Fibroblast of lung (primary cell): ENCODE measurements around the gene FEZF2.

ENCODE experiments used
- EZH2 ChIP-seq: IDR thresholded peaks from 2 replicates; pipeline ENCODE4 v1.5.1; 2012; ENCODE audit warnings: low read length, control low read depth, mild to moderate bottlenecking; ENCODE audit errors: missing control alignments
- TF ChIP-seq, protein P1 (sequence below), 2 donors: IDR thresholded peaks in 1 of 2; conservative IDR thresholded peaks in 1 of 2; 1 replicate in 1 of 2; 2 replicates in 1 of 2; pipeline ENCODE4 v1.5.1; 2011 to 2012; ENCODE audit warnings: low read length in 2 of 2, control low read depth in 1 of 2, inconsistent platforms in 1 of 2, low read depth in 1 of 2, mild to moderate bottlenecking in 1 of 2

GRCh38 chr3:62364191-62364590, 9.2 kb downstream of the FEZF2 start:
- TF ChIP-seq, protein P1, sequence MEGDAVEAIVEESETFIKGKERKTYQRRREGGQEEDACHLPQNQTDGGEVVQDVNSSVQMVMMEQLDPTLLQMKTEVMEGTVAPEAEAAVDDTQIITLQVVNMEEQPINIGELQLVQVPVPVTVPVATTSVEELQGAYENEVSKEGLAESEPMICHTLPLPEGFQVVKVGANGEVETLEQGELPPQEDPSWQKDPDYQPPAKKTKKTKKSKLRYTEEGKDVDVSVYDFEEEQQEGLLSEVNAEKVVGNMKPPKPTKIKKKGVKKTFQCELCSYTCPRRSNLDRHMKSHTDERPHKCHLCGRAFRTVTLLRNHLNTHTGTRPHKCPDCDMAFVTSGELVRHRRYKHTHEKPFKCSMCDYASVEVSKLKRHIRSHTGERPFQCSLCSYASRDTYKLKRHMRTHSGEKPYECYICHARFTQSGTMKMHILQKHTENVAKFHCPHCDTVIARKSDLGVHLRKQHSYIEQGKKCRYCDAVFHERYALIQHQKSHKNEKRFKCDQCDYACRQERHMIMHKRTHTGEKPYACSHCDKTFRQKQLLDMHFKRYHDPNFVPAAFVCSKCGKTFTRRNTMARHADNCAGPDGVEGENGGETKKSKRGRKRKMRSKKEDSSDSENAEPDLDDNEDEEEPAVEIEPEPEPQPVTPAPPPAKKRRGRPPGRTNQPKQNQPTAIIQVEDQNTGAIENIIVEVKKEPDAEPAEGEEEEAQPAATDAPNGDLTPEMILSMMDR (conservative IDR thresholded peaks at IDR 0.05 in 1 of 2, IDR thresholded peaks at IDR 0.05 in 1 of 2; ENCODE audit: low read depth in 1 of 2, low read length in 2 of 2), result no peak
- no peak for TF ChIP-seq EZH2
